LNCAP (cell line): ENCODE results near the gene DNAJC11.

ENCODE experiments used
- TF ChIP-seq, protein P1 (sequence below): fragments of 450-650 bp; IDR thresholded peaks from 2 replicates; pipeline ENCODE4 v1.5.1; 2017; ENCODE audit warnings: mild to moderate bottlenecking

The DNAJC11 gene

GRCh38 chr1:6690186-6690585, 11.4 kb downstream of the DNAJC11 start:
- TF ChIP-seq, protein P1, sequence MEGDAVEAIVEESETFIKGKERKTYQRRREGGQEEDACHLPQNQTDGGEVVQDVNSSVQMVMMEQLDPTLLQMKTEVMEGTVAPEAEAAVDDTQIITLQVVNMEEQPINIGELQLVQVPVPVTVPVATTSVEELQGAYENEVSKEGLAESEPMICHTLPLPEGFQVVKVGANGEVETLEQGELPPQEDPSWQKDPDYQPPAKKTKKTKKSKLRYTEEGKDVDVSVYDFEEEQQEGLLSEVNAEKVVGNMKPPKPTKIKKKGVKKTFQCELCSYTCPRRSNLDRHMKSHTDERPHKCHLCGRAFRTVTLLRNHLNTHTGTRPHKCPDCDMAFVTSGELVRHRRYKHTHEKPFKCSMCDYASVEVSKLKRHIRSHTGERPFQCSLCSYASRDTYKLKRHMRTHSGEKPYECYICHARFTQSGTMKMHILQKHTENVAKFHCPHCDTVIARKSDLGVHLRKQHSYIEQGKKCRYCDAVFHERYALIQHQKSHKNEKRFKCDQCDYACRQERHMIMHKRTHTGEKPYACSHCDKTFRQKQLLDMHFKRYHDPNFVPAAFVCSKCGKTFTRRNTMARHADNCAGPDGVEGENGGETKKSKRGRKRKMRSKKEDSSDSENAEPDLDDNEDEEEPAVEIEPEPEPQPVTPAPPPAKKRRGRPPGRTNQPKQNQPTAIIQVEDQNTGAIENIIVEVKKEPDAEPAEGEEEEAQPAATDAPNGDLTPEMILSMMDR = no peak

DNA sequence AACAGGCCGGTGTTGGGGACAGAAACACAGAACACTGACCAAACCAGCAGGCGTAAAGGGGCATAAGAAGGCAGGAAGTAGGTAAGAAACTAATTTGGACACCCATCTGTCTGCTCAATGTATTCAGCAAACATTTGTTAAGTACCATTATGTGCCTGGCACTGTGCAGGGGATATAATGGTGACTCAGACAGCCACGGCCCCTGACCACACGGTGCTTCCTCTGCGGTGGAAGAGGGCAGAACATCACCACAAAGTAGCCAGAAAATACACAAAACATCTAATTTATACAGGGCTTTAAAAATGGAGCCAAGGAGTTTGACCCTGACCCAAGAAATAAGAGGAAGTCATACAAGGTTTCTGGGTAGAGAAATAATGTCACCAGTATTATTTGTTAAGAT, 12.9 kb downstream of the DNAJC11 start:
- TF ChIP-seq, protein P1 = no peak

- TF ChIP-seq, protein P1 = no peak
These were observed 13.6 kb downstream of the DNAJC11 start for GRCh38 chr1:6688001-6688400.

DNA sequence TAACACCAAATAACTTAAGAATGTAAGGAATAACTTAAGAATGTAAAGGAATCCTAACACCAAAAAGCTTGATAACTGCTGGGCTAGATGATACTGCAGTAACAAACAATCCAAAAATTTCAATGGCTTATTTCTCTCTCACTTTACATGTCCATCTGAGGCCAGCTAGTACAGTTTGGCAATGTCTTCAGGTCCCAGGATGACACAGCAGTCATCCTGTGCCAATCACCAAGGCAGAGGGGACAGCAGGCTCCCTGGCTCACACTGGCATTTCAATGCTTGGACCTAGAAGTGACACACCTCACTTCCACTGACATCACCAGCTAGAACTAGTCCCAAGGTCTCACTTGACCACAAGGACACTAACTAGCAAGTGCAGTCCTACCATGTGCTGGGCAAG, 15.3 kb downstream of the DNAJC11 start:
- TF ChIP-seq, protein P1 = no peak

DNA sequence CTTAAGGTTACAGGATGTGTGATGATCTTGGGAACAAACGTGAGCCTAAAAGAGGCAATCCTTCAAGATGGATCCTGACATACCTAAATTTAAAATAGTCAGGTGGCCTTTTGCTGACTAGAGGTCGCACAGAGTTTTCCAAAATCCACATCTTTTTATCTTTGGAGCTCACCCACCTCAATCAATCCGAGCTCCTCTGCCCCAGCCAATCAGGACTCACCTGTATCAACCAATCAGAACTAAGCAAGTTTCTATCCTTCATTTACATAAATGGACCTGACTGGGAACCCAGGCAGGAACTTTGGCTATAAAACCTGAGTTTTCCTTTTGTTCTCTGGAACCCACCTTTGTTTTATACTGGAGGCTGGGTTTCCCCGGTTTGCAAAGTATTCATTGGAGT, 16.2 kb downstream of the DNAJC11 start:
- TF ChIP-seq, protein P1 = no peak

DNA sequence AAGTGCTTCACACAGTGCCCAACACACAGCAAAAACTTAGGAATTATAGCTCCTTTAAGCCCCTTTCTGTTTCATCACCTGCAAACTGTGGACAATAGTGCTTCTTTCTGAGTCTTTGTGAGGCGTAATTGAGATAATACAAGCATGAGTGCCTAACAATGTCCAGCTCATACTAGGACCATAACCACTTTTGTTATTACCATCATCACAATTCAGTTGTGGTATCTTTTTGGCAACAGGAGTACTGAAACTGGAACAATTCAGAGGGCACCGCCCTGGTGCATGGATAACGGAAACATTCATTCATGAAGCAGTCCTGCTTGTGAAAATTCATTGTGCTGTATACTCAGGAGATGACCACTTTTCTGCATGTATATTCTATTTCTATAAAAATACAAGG, 18.2 kb downstream of the DNAJC11 start:
- TF ChIP-seq, protein P1 = no peak

DNA sequence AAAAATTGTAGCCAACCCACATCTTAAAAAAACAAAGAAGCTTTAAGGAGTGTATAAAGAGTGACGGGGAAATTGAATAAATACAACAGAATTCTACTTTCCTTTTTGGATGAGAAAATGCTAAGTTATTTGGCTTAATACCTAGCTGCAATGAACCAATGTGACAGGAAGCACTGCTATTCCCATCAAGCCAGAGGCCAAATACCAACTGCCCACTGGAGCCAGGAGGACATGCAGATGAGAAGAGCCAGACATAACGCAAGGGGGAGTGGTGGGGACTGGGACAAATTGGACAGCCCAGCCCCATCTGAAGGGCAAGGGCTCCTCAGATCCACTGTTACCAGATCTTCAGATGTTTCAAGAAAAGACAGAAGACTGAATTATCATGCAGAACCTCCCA, 25.7 kb downstream of the DNAJC11 start:
- TF ChIP-seq, protein P1 = no peak

- TF ChIP-seq, protein P1 = no peak
These were observed 26.8 kb downstream of the DNAJC11 start for GRCh38 chr1:6674771-6675170.
